HUES6 (cell line): ENCODE data around the gene CEP164.

Experiments used
- H3K27ac ChIP-seq: 2 replicates; pipeline ENCODE4 v1.7.0; 2013; ENCODE audit warnings: low read depth, mild to moderate bottlenecking, low read length, inconsistent platforms
- H3K27me3 ChIP-seq: 2 replicates; pipeline ENCODE4 v1.6.1; 2013; ENCODE audit warnings: low read length; ENCODE audit not compliant: control insufficient read depth, insufficient read depth
- H3K36me3 ChIP-seq: 2 replicates; pipeline ENCODE4 v1.6.1; 2013; ENCODE audit warnings: low read length; ENCODE audit not compliant: control insufficient read depth, insufficient read depth
- H3K4me1 ChIP-seq: 2 replicates; pipeline ENCODE4 v1.6.1; 2013; ENCODE audit warnings: low read length; ENCODE audit not compliant: control insufficient read depth, insufficient read depth
- H3K4me3 ChIP-seq: 2 replicates; pipeline ENCODE4 v1.5.1; 2013; ENCODE audit warnings: low read depth, low read length
- H3K9ac ChIP-seq: one replicate; pipeline ENCODE4 v1.6.1; 2013; ENCODE audit warnings: mild to moderate bottlenecking, low read length
- H3K9me3 ChIP-seq: 2 replicates; pipeline ENCODE4 v1.6.1; 2013; ENCODE audit warnings: low read depth, low read length; ENCODE audit not compliant: control insufficient read depth, insufficient read depth

The CEP164 gene

DNA sequence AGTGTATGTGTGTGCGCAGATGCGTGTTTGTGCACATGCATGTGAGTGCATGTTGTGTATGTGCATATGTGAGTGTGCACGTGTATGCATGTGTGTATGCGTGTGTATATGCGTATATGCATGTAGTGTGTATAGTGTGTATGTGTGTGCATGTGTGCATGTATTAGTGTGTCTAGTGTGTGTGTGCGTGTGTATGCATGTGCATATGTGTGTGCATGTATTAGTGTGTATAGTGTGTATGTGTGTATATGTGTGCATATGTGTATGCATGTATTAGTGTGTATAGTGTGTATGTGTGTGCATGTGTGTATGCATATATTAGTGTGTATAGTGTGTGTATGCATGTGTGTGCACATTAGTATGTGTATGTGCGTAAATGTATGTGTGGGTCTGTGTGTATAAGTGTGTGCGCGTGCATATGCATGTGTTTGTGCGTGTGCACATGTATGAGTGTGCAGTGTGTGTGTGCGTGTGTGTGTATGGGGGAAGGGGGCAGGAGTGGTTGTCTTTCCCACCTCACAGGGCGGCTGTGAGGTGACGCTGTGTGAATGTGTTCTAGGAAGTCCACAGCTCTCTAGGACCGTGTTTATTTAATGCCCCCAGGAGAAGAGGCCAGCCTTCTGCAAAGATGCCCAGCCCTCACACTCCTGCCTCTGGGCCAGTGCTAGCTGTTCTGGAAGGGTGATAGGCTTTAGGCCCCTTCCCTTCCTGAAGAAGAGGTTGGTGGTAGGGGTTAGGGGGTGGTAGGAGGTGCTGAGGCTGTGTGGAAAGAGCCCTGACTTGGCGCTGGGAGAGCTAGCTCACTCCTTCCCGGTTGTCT lies 114.6 kb downstream of the CEP164 start:
- Histone ChIP-seq H3K9me3 (no peaks in the 10 kb centered on the region), H3K4me1 (peaks cover 13% of the 10 kb centered on the region), H3K9ac (no peak overlapping the region), H3K27ac (no peak overlapping the region), H3K27me3 (peaks cover 17% of the 10 kb centered on the region; the same call in 1 of the 2 replicates), H3K4me3 (no peak overlapping the region), H3K36me3 (no peaks in the 10 kb centered on the region)

DNA sequence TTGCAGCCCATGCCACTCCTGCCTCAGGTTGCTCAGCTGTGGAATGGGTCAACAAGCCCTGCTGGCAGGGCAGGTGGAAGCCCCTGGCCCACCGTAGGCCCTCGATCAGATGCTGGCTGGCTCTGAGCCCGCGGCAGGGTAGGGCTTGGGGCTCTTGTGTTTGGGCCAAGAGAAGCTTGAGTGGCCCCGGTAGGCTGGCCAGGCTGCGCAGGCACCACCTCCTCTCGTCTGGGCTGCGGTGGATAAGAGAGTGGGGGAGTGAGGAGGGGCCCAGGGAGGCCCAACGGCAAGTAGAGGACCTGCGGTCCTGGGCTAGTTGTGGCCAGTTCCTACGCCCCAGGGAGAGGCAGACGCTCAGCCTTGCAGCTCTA lies 115.2 kb downstream of the CEP164 start:
- no peak overlapping the region for H3K9ac ChIP-seq
- peaks cover 17% of the 10 kb centered on the region; the same call in 1 of the 2 replicates for H3K27me3 ChIP-seq
- H3K4me3 ChIP-seq: no peak overlapping the region
- peaks cover 10% of the 10 kb centered on the region for H3K4me1 ChIP-seq
- H3K36me3 ChIP-seq: no peaks in the 10 kb centered on the region
- no peaks in the 10 kb centered on the region for H3K9me3 ChIP-seq
- H3K27ac ChIP-seq: no peak overlapping the region

GRCh38 chr11:117443266-117444186 lies 115.9 kb downstream of the CEP164 start:
- Histone ChIP-seq H3K27ac (no peak overlapping the region), H3K36me3 (no peaks in the 10 kb centered on the region), H3K27me3 (peaks cover 17% of the 10 kb centered on the region; the same call in 1 of the 2 replicates), H3K9me3 (no peaks in the 10 kb centered on the region), H3K4me1 (peaks cover 7% of the 10 kb centered on the region), H3K9ac (no peak overlapping the region), H3K4me3 (no peak overlapping the region; the same call in 1 of the 2 replicates)

GRCh38 chr11:117444256-117444655 lies 116.6 kb downstream of the CEP164 start:
- H3K4me3 ChIP-seq: no peak overlapping the region
- peaks cover 21% of the 10 kb centered on the region; the same call in 1 of the 2 replicates for H3K27me3 ChIP-seq
- peaks cover 7% of the 10 kb centered on the region for H3K4me1 ChIP-seq

GRCh38 chr11:117444711-117445658 lies 117.3 kb downstream of the CEP164 start:
- H3K4me3 ChIP-seq: no peak overlapping the region
- H3K4me1 ChIP-seq: peaks cover 7% of the 10 kb centered on the region
- no peak overlapping the region for H3K9ac ChIP-seq
- peaks cover 21% of the 10 kb centered on the region; the same call in 1 of the 2 replicates for H3K27me3 ChIP-seq
- H3K9me3 ChIP-seq: no peaks in the 10 kb centered on the region
- H3K27ac ChIP-seq: no peak overlapping the region
- no peaks in the 10 kb centered on the region for H3K36me3 ChIP-seq

More at GRCh38 chr11:117444256-117444655, 116.6 kb downstream of the CEP164 start:
- Histone ChIP-seq H3K9ac (no peak overlapping the region), H3K9me3 (no peaks in the 10 kb centered on the region), H3K27ac (no peak overlapping the region), H3K36me3 (no peaks in the 10 kb centered on the region)

- H3K36me3 ChIP-seq: no peaks in the 10 kb centered on the region
- H3K4me3 ChIP-seq: no peak overlapping the region
- no peak overlapping the region for H3K9ac ChIP-seq
- peaks cover 6% of the 10 kb centered on the region; the same call in 1 of the 2 replicates for H3K27me3 ChIP-seq
- peaks cover under 1% of the 10 kb centered on the region; the same call in 1 of the 2 replicates for H3K4me1 ChIP-seq
- H3K9me3 ChIP-seq: peaks cover 4% of the 10 kb centered on the region; the same call in 1 of the 2 replicates
- no peak overlapping the region for H3K27ac ChIP-seq
These were observed 121.5 kb downstream of the CEP164 start for GRCh38 chr11:117449111-117449693.

DNA sequence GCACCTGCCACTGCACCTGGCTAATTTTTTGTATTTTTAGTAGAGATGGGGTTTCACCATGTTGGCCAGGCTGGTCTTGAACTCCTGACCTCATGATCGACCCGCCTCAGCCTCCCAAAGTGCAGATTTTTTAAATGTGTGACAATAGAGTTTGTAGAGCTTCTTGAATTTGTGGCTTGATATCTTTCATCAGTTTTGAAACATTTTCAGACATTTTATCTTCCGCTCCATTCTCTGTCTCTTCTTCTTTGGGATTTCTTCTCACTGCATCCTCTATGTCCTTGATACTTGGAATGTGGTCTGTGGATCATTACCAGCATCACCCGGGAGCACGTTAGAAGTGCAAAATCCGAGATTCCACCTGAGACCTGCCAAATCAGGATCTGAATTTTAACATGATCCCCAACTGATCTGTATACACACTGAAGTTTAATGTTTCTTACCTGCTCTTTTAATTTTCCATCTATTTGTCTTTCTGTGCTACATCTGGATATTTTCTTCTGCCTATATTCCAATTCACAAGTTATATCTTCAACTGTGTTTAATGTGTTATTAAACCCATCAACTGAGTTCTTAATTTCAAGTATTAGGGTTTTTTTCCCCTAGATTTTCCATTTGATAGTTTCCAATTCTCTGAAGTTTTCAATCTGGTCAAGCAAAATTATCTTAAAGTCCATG lies 126.4 kb downstream of the CEP164 start:
- Histone ChIP-seq H3K4me1 (peaks cover 8% of the 10 kb centered on the region; the same call in 1 of the 2 replicates), H3K9me3 (peaks cover 7% of the 10 kb centered on the region; the same call in 1 of the 2 replicates), H3K4me3 (no peak overlapping the region), H3K27me3 (no peaks in the 10 kb centered on the region), H3K36me3 (no peaks in the 10 kb centered on the region), H3K27ac (no peak overlapping the region), H3K9ac (no peak overlapping the region)

GRCh38 chr11:117454564-117454917 lies 126.9 kb downstream of the CEP164 start:
- no peak overlapping the region for H3K27ac ChIP-seq
- H3K36me3 ChIP-seq: no peaks in the 10 kb centered on the region
- H3K9ac ChIP-seq: no peak overlapping the region
- no peaks in the 10 kb centered on the region for H3K27me3 ChIP-seq
- H3K4me1 ChIP-seq: peaks cover 8% of the 10 kb centered on the region; the same call in 1 of the 2 replicates
- no peak overlapping the region for H3K4me3 ChIP-seq
- H3K9me3 ChIP-seq: peaks cover 7% of the 10 kb centered on the region; the same call in 1 of the 2 replicates

DNA sequence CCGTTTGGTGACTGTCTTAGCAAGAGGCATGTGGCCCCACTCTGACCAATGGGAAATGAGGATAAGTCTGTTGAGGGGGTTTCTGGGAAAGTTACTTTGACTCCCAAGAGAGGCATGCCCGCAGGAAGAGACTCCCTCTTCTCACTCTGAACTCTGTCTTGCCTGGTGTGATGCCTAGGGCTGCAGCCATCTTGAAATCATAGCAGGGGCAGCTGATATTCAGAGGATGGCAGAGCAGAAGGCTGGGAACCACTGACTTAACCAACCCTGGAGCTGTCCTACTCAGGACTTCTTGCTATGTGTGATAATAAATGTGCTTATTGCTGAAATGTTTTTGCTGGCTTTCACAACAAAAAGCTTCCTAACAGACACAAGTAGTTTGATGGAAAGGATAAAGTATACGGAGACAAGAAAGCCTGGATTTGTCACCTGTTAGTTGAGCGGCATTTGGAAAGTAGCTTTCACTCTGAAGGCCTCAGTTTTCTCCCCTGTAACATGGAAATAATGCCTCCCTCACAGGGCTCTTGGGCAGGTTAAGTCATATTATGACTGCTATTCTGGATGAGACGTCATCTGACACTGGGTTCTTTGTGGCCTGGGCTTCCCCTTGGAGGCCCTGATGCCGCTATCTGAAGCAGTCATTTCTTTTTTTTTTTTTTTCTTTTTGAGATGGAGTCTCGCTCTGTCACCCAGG lies 128.5 kb downstream of the CEP164 start:
- Histone ChIP-seq H3K9ac (no peak overlapping the region), H3K9me3 (peaks cover 7% of the 10 kb centered on the region; the same call in 1 of the 2 replicates), H3K27me3 (no peaks in the 10 kb centered on the region), H3K36me3 (no peaks in the 10 kb centered on the region), H3K27ac (no peak overlapping the region), H3K4me1 (peaks cover 8% of the 10 kb centered on the region; the same call in 1 of the 2 replicates), H3K4me3 (no peak overlapping the region)
